ENCODE measurements around the gene ZMIZ1. TPM values are rescaled to one million over a fixed set of nuclear protein-coding genes. Genes with fewer than 3 reads are reported as not detected.

ZMIZ1 gene
- total and polyA plus RNA-seq, 5 donors from 2014 or later = 1.5 to 34.8 (median 2.2) TPM

DNA sequence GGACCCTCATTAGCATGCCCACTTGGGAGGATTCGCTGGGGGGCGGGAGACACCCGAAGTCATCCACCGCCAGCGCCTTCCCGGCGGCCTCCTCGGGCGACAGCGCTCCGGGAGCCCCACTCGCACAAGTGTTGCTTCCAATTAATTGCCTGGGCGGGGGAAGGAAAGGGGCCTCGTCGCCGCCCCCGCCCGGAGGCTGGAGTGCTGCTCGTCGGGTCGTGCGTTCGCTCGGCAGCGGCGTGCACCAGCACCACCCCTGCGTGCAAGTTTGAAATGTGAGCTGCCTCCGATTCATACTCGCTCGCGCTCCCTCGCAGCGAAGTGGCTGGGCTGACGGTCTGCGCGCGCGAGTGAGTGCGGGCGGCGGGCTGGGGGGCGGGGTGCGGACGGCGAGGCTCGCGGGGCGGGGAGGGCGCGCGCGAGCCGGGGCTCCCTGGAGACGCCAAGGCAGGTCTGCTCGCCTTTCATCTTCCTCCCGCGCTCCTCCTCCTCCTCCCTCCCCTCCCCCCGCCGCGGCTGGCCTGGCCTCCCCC is 173.9 kb downstream of the ZMIZ1 start:
- H3K36me3 ChIP-seq (ENCODE audit: control insufficient read depth, insufficient read depth, low read length) = no peaks in the 10 kb centered on the region
- no peaks in the 10 kb centered on the region for H3K27me3 ChIP-seq (ENCODE audit: control insufficient read depth, insufficient read depth, low read length)
- H3K9me3 ChIP-seq (ENCODE audit: control insufficient read depth in 2 of 2, low read length in 2 of 2) = no peaks in the 10 kb centered on the region
- DNase-seq (peak; percentile 12 to 71 (median 29)), ATAC-seq (ENCODE audit: low read depth in 2 of 2) (peak; percentile 32 to 34)
- Mint-ChIP-seq H3K9me3 (no peaks in the 10 kb centered on the region), H3K4me3 (peak overlapping the region; percentile 29 to 89 (median 66)), H3K36me3 (no peaks in the 10 kb centered on the region), H3K27ac (no peak overlapping the region), H3K27me3 (no peaks in the 10 kb centered on the region), H3K4me1 (peaks cover 5 to 59% (median 41%) of the 10 kb centered on the region in 4 donors)
- H3K4me1 ChIP-seq (ENCODE audit: control insufficient read depth, insufficient read depth, low read length, poor library complexity, severe bottlenecking) = peaks cover 53% of the 10 kb centered on the region
- H3K27ac ChIP-seq (ENCODE audit: insufficient read depth, low read length, poor library complexity, severe bottlenecking) = no peak overlapping the region
- H3K4me3 ChIP-seq (ENCODE audit: low read depth, low read length) = peak overlapping the region; percentile 7

DNA sequence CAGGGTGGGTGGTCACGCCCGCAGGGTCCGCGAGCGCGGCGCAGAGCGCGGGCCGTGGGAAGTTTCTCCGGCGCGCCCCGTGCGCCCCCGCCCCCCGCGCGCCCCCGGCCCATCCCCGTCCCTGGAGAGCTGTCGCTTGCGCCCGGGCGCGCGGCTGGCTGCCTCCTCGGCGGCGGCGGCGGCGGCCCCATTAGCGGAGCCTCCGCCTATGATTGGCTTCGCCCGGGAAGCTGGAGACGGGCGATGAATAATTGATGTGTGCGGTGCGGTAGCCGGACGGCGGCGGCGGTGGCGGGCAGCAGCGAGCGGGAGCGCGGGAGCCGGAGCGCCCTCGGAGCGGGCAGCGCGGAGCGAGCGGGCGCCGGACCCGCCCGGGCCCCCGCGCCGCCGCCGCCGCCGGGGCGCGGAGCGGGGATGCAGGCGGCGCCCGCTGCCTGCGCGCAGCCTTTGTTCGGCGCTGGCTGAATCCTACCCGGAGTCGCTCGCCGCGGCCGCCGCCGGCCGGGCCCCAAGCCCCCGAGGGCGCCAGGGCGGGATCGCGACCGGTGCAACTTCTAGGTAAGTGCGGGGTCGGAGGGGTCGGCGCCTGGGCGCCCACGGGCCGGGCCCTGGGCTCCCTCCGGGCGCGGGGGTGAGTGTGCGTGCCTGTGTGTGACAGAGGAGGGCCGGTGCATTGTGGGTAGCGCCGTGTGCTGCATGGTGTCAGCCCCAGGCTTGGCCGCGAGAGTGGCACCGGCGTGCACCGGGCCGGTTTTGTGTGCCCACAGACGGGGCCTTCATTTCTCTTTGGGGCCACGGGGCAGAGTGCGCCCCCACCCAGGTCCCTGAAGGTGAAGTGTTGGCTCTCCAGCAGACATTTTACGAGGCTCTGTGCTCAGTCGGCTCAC is 174.7 kb downstream of the ZMIZ1 start:
- no peaks in the 10 kb centered on the region for H3K9me3 ChIP-seq (ENCODE audit: control insufficient read depth in 2 of 2, low read length in 2 of 2)
- H3K27ac Mint-ChIP-seq = peak overlapping the region in 1 of 3 donors; percentile 43
- H3K9me3 Mint-ChIP-seq = no peaks in the 10 kb centered on the region
- H3K36me3 Mint-ChIP-seq = no peaks in the 10 kb centered on the region
- DNase-seq = peak in 2 of 3 donors; percentile 42 to 83
- H3K4me1 ChIP-seq (ENCODE audit: control insufficient read depth, insufficient read depth, low read length, poor library complexity, severe bottlenecking) = peaks cover 60% of the 10 kb centered on the region
- ATAC-seq (ENCODE audit: low read depth in 2 of 2) = peak; percentile 69 to 77
- H3K4me3 ChIP-seq (ENCODE audit: low read depth, low read length) = peak overlapping the region; percentile 57
- H3K27me3 ChIP-seq (ENCODE audit: control insufficient read depth, insufficient read depth, low read length) = no peaks in the 10 kb centered on the region
- H3K4me1 Mint-ChIP-seq = peaks cover 11 to 66% (median 48%) of the 10 kb centered on the region in 4 donors
- peak overlapping the region; percentile 82 to 96 (median 84) for H3K4me3 Mint-ChIP-seq
- H3K27me3 Mint-ChIP-seq = no peaks in the 10 kb centered on the region
- H3K36me3 ChIP-seq (ENCODE audit: control insufficient read depth, insufficient read depth, low read length) = no peaks in the 10 kb centered on the region
- H3K27ac ChIP-seq (ENCODE audit: insufficient read depth, low read length, poor library complexity, severe bottlenecking) = peak overlapping the region; percentile 64

DNA sequence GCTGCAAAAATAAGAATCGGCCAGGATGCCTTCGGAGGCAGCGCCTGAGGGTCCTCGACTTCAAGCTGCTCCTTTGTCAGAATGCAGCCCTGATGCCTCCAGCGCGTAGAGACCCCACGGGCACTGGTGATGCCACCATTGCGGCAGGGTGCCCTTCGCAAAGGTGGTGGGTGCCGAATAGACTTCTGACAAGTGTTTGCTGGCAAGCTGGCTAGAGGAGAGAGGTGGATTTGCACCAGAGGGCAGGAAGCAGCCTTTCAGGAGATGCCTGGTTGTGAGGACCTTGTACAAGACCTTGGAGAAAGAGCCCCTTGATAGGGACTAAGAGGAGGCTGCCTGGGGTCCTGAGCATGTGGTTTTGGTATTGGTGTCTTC is 175.3 kb downstream of the ZMIZ1 start:
- DNase-seq (no peak), ATAC-seq (ENCODE audit: low read depth in 2 of 2) (peak in 1 of 2 donors; percentile 1)
- H3K9me3 Mint-ChIP-seq = no peaks in the 10 kb centered on the region
- peak overlapping the region; percentile 82 to 96 (median 84) for H3K4me3 Mint-ChIP-seq
- peaks cover 11 to 73% (median 48%) of the 10 kb centered on the region in 4 donors for H3K4me1 Mint-ChIP-seq
- no peaks in the 10 kb centered on the region for H3K36me3 ChIP-seq (ENCODE audit: control insufficient read depth, insufficient read depth, low read length)
- peaks cover 66% of the 10 kb centered on the region for H3K4me1 ChIP-seq (ENCODE audit: control insufficient read depth, insufficient read depth, low read length, poor library complexity, severe bottlenecking)
- H3K27me3 ChIP-seq (ENCODE audit: control insufficient read depth, insufficient read depth, low read length) = no peaks in the 10 kb centered on the region
- H3K36me3 Mint-ChIP-seq = no peaks in the 10 kb centered on the region
- H3K4me3 ChIP-seq (ENCODE audit: low read depth, low read length) = peak overlapping the region; percentile 57
- peak overlapping the region; percentile 43 to 89 (median 77) for H3K27ac Mint-ChIP-seq
- H3K27me3 Mint-ChIP-seq = no peaks in the 10 kb centered on the region
- peak overlapping the region; percentile 64 for H3K27ac ChIP-seq (ENCODE audit: insufficient read depth, low read length, poor library complexity, severe bottlenecking)
- no peaks in the 10 kb centered on the region for H3K9me3 ChIP-seq (ENCODE audit: control insufficient read depth in 2 of 2, low read length in 2 of 2)

DNA sequence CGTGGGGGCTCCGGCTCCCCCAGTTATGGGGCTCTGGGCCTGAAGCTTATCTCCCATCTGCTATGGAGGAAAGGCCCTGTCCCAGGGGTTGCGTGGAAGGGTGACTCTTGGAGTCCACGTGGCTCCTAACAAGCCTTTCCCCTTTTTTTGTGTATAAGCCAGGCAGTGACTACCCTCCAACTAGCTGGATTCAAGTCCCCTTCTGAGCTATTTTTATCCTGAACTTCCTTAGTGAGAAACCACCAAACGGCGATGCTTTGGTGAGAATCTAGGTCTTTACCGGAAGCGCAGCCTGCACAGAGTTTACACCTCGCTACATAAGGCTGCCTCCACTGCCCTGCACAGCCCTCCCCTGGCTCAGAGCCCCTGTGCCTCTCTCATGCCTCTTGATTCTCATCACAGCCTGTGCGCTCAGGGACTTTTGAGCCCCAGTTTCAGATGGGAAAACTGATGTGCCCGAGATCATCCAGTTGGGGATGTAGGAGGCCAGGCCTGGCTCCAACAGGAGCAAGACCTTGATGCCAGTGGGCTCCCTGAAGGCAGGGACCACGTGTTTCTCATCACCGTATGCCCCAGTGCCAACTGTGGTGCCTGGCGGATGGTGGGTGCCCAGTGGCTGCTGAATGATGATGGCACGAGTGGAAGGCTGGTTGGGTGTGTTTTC is 176.2 kb downstream of the ZMIZ1 start:
- ATAC-seq (ENCODE audit: low read depth in 2 of 2) = no peak
- Histone ChIP-seq H3K36me3 (ENCODE audit: control insufficient read depth, insufficient read depth, low read length) (no peaks in the 10 kb centered on the region), H3K27me3 (ENCODE audit: control insufficient read depth, insufficient read depth, low read length) (no peaks in the 10 kb centered on the region), H3K9me3 (ENCODE audit: control insufficient read depth in 2 of 2, low read length in 2 of 2) (no peaks in the 10 kb centered on the region), H3K27ac (ENCODE audit: insufficient read depth, low read length, poor library complexity, severe bottlenecking) (peak overlapping the region; percentile 64), H3K4me3 (ENCODE audit: low read depth, low read length) (peak overlapping the region; percentile 57), H3K4me1 (ENCODE audit: control insufficient read depth, insufficient read depth, low read length, poor library complexity, severe bottlenecking) (peaks cover 76% of the 10 kb centered on the region)
- H3K9me3 Mint-ChIP-seq = no peaks in the 10 kb centered on the region
- peak overlapping the region; percentile 82 to 96 (median 84) for H3K4me3 Mint-ChIP-seq
- no peaks in the 10 kb centered on the region for H3K36me3 Mint-ChIP-seq
- H3K27ac Mint-ChIP-seq = peak overlapping the region; percentile 40 to 86 (median 77)
- peaks cover 11 to 80% (median 53%) of the 10 kb centered on the region in 4 donors for H3K4me1 Mint-ChIP-seq
- peak in 1 of 3 donors; percentile 71 for DNase-seq
- no peaks in the 10 kb centered on the region for H3K27me3 Mint-ChIP-seq

DNA sequence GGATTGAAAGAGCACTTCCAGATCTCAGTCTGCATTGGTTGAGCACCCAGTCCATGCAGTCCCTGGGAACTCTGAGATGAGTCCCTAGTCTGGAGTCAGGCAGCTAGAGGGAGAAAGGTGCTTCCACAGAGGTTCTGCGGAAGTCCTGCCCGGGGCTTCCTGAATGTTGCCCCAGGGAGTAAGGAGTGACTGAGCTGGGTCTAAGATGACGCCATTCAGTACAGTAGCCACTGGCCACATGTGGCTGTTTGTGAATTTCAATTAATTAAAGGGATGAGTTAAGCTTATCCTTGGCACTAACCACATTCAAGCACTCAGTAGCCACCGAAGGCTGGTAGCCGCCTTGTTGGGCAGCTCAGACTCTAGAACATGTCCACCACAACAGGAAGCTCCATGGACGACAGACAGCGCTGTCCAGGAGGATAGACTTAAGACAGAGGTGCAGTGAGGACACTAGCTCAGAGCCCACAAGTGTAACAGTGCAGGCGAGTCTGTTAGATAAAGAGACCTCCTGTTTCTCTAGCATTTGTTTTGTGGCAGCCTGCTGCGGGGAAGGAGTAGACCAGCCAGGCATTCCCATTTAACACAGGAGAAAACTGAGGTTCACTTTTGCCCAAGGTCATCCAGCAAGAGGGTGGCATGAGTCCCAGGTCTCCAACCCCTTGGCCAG is 176.9 kb downstream of the ZMIZ1 start:
- Mint-ChIP-seq H3K36me3 (no peaks in the 10 kb centered on the region), H3K4me3 (peak overlapping the region; percentile 82 to 96 (median 84)), H3K27me3 (no peaks in the 10 kb centered on the region), H3K27ac (peak overlapping the region; percentile 17 to 86 (median 64)), H3K9me3 (no peaks in the 10 kb centered on the region), H3K4me1 (peaks cover 11 to 80% (median 49%) of the 10 kb centered on the region in 4 donors)
- peak overlapping the region; percentile 24 for H3K4me3 ChIP-seq (ENCODE audit: low read depth, low read length)
- ATAC-seq (ENCODE audit: low read depth in 2 of 2) = no peak
- no peaks in the 10 kb centered on the region for H3K36me3 ChIP-seq (ENCODE audit: control insufficient read depth, insufficient read depth, low read length)
- H3K4me1 ChIP-seq (ENCODE audit: control insufficient read depth, insufficient read depth, low read length, poor library complexity, severe bottlenecking) = peaks cover 83% of the 10 kb centered on the region
- DNase-seq = no peak
- H3K9me3 ChIP-seq (ENCODE audit: control insufficient read depth in 2 of 2, low read length in 2 of 2) = no peaks in the 10 kb centered on the region
- H3K27me3 ChIP-seq (ENCODE audit: control insufficient read depth, insufficient read depth, low read length) = no peaks in the 10 kb centered on the region
- no peak overlapping the region for H3K27ac ChIP-seq (ENCODE audit: insufficient read depth, low read length, poor library complexity, severe bottlenecking)

DNA sequence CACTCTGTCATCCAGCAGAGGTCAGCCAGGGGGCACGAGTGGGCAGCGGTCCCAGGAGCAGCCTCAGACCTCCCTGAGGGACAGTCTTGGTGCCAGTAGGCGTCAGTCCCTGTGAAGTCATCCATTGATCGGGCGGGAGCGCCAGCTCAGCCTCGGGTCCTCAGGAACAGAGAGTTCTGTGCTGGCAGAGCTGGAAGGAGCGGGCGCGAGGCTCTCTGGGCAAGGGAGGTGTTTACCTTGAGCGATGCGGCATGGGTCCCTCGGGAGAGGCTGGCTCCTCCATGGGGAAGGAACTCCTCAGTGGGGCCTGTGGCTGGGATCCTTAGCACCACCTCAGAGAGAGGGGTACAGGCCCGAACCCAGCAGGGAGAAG is 177.4 kb downstream of the ZMIZ1 start:
- Histone ChIP-seq H3K4me1 (ENCODE audit: control insufficient read depth, insufficient read depth, low read length, poor library complexity, severe bottlenecking) (peaks cover 83% of the 10 kb centered on the region), H3K4me3 (ENCODE audit: low read depth, low read length) (no peak overlapping the region), H3K9me3 (ENCODE audit: control insufficient read depth in 2 of 2, low read length in 2 of 2) (no peaks in the 10 kb centered on the region), H3K27me3 (ENCODE audit: control insufficient read depth, insufficient read depth, low read length) (no peaks in the 10 kb centered on the region), H3K36me3 (ENCODE audit: control insufficient read depth, insufficient read depth, low read length) (no peaks in the 10 kb centered on the region), H3K27ac (ENCODE audit: insufficient read depth, low read length, poor library complexity, severe bottlenecking) (no peak overlapping the region)
- DNase-seq (no peak), ATAC-seq (ENCODE audit: low read depth in 2 of 2) (no peak)
- Mint-ChIP-seq H3K36me3 (no peaks in the 10 kb centered on the region), H3K9me3 (no peaks in the 10 kb centered on the region), H3K27me3 (no peaks in the 10 kb centered on the region), H3K4me1 (peaks cover 11 to 79% (median 45%) of the 10 kb centered on the region in 4 donors), H3K27ac (peak overlapping the region; percentile 64 to 86 (median 80)), H3K4me3 (peak overlapping the region in 2 of 4 donors; percentile 38 to 83)

DNA sequence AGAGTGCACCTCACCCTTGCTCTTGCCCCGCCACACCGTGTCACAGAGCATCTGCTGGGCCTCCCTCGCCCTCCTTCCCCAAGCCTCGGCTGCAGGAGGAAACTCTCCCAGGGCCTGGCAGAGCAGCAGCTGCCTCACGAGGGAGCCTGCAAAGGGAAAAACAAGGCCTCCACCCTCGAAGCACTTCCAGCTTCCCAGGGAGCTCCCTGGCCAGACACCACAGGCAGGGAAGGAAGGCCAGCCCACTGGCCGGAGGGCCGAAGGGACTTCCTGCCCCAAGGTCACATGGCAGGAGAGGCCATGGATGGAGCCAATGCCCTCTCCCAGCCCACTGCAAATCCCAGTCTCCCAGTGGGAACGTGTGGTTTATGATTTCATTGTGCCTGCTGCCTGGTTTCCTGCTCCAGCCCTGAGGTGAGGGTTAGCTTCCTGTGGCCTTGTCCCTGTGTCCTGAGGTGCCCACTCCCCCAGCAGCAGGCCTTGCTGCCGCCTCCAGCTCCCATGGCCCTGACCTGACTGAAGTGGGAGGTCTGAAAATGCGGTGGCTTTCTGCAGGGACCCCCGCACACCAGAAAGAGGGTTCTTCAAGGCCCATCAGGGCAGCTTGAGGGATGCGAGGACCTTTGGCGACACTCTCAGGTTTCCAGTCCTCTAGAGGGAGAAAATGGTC is 178.0 kb downstream of the ZMIZ1 start:
- H3K36me3 ChIP-seq (ENCODE audit: control insufficient read depth, insufficient read depth, low read length) = no peaks in the 10 kb centered on the region
- Mint-ChIP-seq H3K27ac (peak overlapping the region in 2 of 3 donors; percentile 36 to 80), H3K36me3 (no peaks in the 10 kb centered on the region), H3K4me3 (peak overlapping the region in 1 of 4 donors; percentile 83), H3K4me1 (peaks cover 11 to 78% (median 41%) of the 10 kb centered on the region in 4 donors), H3K9me3 (no peaks in the 10 kb centered on the region), H3K27me3 (no peaks in the 10 kb centered on the region)
- H3K4me3 ChIP-seq (ENCODE audit: low read depth, low read length) = no peak overlapping the region
- peaks cover 78% of the 10 kb centered on the region for H3K4me1 ChIP-seq (ENCODE audit: control insufficient read depth, insufficient read depth, low read length, poor library complexity, severe bottlenecking)
- H3K27me3 ChIP-seq (ENCODE audit: control insufficient read depth, insufficient read depth, low read length) = no peaks in the 10 kb centered on the region
- H3K9me3 ChIP-seq (ENCODE audit: control insufficient read depth in 2 of 2, low read length in 2 of 2) = no peaks in the 10 kb centered on the region
- no peak for DNase-seq
- H3K27ac ChIP-seq (ENCODE audit: insufficient read depth, low read length, poor library complexity, severe bottlenecking) = no peak overlapping the region
- ATAC-seq (ENCODE audit: low read depth in 2 of 2) = no peak

All from CD4-positive, CD25-positive, alpha-beta regulatory T cell (primary cell).